GM23338 (cell line): ENCODE measurements around the gene KAZN. TPM values are rescaled to one million over a fixed set of nuclear protein-coding genes. Genes with fewer than 3 reads are reported as not detected.

ENCODE experiments used
- ATAC-seq: fragments of 200-7000 bp; cut with Tn5 transposase; 3 replicates; pipeline ENCODE4 v1.9.1; 2020
- DNase-seq: peaks from one replicate; pipeline ENCODE4 v3.0.0-alpha.2; 2015; ENCODE audit warnings: low spot score
- H2AFZ ChIP-seq: fragments of 200-600 bp; sonication (generic); 2 replicates; pipeline ENCODE4 v1.8.0; 2016; ENCODE audit warnings: antibody characterized with exemption, mild to moderate bottlenecking, moderate library complexity
- H3F3A ChIP-seq: fragments of 200-600 bp; sonication (generic); replicated peaks from 2 replicates; pipeline ENCODE4 v1.8.0; 2017; ENCODE audit warnings: antibody characterized with exemption, mixed run types, low read depth
- H3K27ac ChIP-seq: fragments of 200-600 bp; sonication (generic); 2 replicates; pipeline ENCODE4 v1.6.1; 2016; ENCODE audit warnings: low read depth
- H3K27me3 ChIP-seq: fragments of 200-600 bp; sonication (generic); 2 replicates; pipeline ENCODE4 v1.8.0; 2016; ENCODE audit warnings: mild to moderate bottlenecking, mixed run types, moderate library complexity; ENCODE audit not compliant: insufficient read depth
- H3K36me3 ChIP-seq: fragments of 200-600 bp; sonication (generic); 2 replicates; pipeline ENCODE4 v1.8.0; 2016; ENCODE audit warnings: mild to moderate bottlenecking; ENCODE audit not compliant: insufficient read depth
- H3K4me1 ChIP-seq: fragments of 200-600 bp; sonication (generic); 2 replicates; pipeline ENCODE4 v1.8.0; 2016; ENCODE audit warnings: mild to moderate bottlenecking, moderate library complexity; ENCODE audit not compliant: insufficient read depth
- H3K4me2 ChIP-seq: fragments of 200-600 bp; sonication (generic); 2 replicates; pipeline ENCODE4 v1.7.1; 2017; ENCODE audit warnings: mixed run types
- H3K4me3 ChIP-seq: fragments of 200-600 bp; sonication (generic); 2 replicates; pipeline ENCODE4 v1.6.1; 2016; ENCODE audit warnings: mixed run types
- H3K79me2 ChIP-seq: fragments of 200-600 bp; sonication (generic); replicated peaks from 2 replicates; pipeline ENCODE4 v1.8.0; 2017; ENCODE audit warnings: mild to moderate bottlenecking; ENCODE audit not compliant: insufficient read depth
- H3K9me2 ChIP-seq: fragments of 200-600 bp; sonication (generic); 2 replicates; pipeline ENCODE4 v1.8.0; 2017; ENCODE audit not compliant: insufficient read depth
- H4K20me1 ChIP-seq: fragments of 200-600 bp; sonication (generic); replicated peaks from 2 replicates; pipeline ENCODE4 v1.8.0; 2017; ENCODE audit warnings: mild to moderate bottlenecking; ENCODE audit not compliant: insufficient read depth
- H3K27ac Mint-ChIP-seq: 2 replicates; pipeline ENCODE4 v1.8.0; 2020; ENCODE audit warnings: inconsistent platforms, mild to moderate bottlenecking, moderate library complexity, mixed read lengths
- H3K27me3 Mint-ChIP-seq: 3 replicates; pipeline ENCODE4 v1.8.0; 2022; ENCODE audit warnings: low read depth, mild to moderate bottlenecking, moderate library complexity, mixed read lengths, inconsistent platforms; ENCODE audit not compliant: insufficient read depth, poor library complexity
- H3K36me3 Mint-ChIP-seq: 3 replicates; pipeline ENCODE4 v1.8.0; 2021; ENCODE audit warnings: low read depth, mild to moderate bottlenecking, inconsistent platforms, moderate library complexity, mixed read lengths
- H3K4me1 Mint-ChIP-seq: 3 replicates; pipeline ENCODE4 v1.8.0; 2020; ENCODE audit warnings: mild to moderate bottlenecking, inconsistent platforms, mixed read lengths
- H3K4me3 Mint-ChIP-seq: 3 replicates; pipeline ENCODE4 v1.8.0; 2021; ENCODE audit warnings: moderate library complexity, mild to moderate bottlenecking, inconsistent platforms, mixed read lengths
- H3K9me3 Mint-ChIP-seq: 3 replicates; pipeline ENCODE4 v1.8.0; 2020; ENCODE audit warnings: moderate library complexity, mild to moderate bottlenecking, inconsistent platforms, mixed read lengths
- CREB1 ChIP-seq: fragments of 250-450 bp; sonication (Bioruptor Pico); IDR thresholded peaks from 2 replicates; pipeline ENCODE4 v1.5.0; 2020; ENCODE audit warnings: low read depth, mild to moderate bottlenecking, moderate library complexity
- EZH2 ChIP-seq: fragments of 200-600 bp; sonication (generic); IDR thresholded peaks from one replicate; pipeline ENCODE4 v1.8.0; 2017; ENCODE audit warnings: antibody characterized with exemption, mild to moderate bottlenecking, low read depth; ENCODE audit not compliant: unreplicated experiment
- EZH2phosphoT487 ChIP-seq: fragments of 200-600 bp; sonication (generic); IDR thresholded peaks from one replicate; pipeline ENCODE4 v1.8.1; 2018; ENCODE audit warnings: antibody characterized with exemption; ENCODE audit not compliant: unreplicated experiment
- JUNB ChIP-seq: IDR thresholded peaks from one replicate; pipeline ENCODE4 v1.6.1; 2016; ENCODE audit warnings: antibody characterized with exemption; ENCODE audit not compliant: unreplicated experiment
- NANOG ChIP-seq: IDR thresholded peaks from 2 replicates; pipeline ENCODE4 v1.6.1; 2016; ENCODE audit warnings: antibody characterized with exemption, borderline replicate concordance
- POLR2AphosphoS5 ChIP-seq: IDR thresholded peaks from 2 replicates; pipeline ENCODE4 v1.6.1; 2016; ENCODE audit warnings: antibody characterized with exemption, low read depth
- STAT1 ChIP-seq: IDR thresholded peaks from one replicate; pipeline ENCODE4 v1.6.1; 2016; ENCODE audit warnings: antibody characterized with exemption; ENCODE audit not compliant: unreplicated experiment
- ZNF114 ChIP-seq: fragments of 250-450 bp; sonication (Bioruptor Pico); IDR thresholded peaks from 2 replicates; pipeline ENCODE4 v1.5.0; 2020; ENCODE audit warnings: mild to moderate bottlenecking, moderate library complexity
- ZNF331 ChIP-seq: fragments of 250-450 bp; sonication (Bioruptor Pico); IDR thresholded peaks from 2 replicates; pipeline ENCODE4 v1.5.0; 2020; ENCODE audit warnings: low read depth, mild to moderate bottlenecking, moderate library complexity
- polyA plus RNA-seq: library from polyadenylated mRNA; unstranded; fragments of >200 nt; fragmentation: Nextera tagmentation; extraction: Ambion mirVana; gene quantifications from 2 replicates; pipeline ENCODE4 v1.2.1, GENCODE V29; 2016
- total RNA-seq: library from RNA; depleted of rRNA; stranded (reverse); fragments of >200 nt; shearing (Covaris generic); gene quantifications from 2 replicates; pipeline ENCODE4 v1.2.3, GENCODE V29; 2014
- TF ChIP-seq, protein P1 (sequence below), 2 experiments: fragments of 200-600 bp in 1 of 2; sonication (generic) in 1 of 2; conservative IDR thresholded peaks; 2 replicates each; pipeline versions ENCODE4 v1.5.1 to v1.6.1; 2016 to 2017; ENCODE audit warnings: antibody characterized with exemption in 2 of 2, low read depth in 2 of 2, mild to moderate bottlenecking in 2 of 2, moderate library complexity in 1 of 2
- TF ChIP-seq, protein P2 (sequence below): IDR thresholded peaks from one replicate; pipeline ENCODE4 v1.6.1; 2018; ENCODE audit warnings: antibody characterized with exemption; ENCODE audit not compliant: unreplicated experiment
- TF ChIP-seq, protein P3 (sequence below): IDR thresholded peaks from 2 replicates; pipeline ENCODE4 v1.6.1; 2016; ENCODE audit warnings: antibody characterized with exemption

The KAZN gene
- total and polyA plus RNA-seq, 2 experiments from 2014 or later, result 9.9 to 15.0 TPM

DNA sequence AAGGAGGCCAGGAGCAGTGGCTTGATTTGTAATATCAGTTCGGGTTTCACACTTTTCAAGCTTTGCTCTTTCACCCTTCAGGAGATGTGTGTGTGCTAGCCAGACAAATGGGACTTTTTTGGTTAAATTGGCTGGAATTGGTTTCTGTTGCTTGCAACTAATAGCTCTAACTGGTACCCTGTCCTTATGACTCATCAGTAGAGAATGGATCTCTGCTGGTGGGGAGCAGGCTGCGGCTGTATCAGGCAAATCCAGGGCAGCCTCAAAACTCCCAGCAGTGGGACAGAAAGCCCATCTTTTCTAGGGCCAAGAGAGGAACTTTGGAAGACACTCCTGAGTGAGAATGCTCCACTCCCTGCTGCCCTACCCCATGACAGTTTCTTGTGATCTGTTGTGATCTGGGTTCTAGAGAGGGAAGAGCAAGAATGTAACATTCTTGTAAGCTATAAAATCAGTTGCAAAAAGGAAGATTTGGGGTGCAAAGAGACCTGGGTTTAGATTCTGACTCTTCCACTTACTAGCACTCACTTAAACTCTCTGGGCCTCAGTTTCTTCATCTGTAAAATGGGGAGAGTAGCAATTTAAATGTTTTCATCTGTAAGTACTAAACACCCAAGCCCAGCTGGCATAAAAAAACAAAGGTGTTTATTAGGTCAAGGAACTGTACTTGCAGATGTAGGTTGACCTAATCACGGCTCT, 298.0 kb downstream of the KAZN start (continued):
- TF ChIP-seq, protein P1, sequence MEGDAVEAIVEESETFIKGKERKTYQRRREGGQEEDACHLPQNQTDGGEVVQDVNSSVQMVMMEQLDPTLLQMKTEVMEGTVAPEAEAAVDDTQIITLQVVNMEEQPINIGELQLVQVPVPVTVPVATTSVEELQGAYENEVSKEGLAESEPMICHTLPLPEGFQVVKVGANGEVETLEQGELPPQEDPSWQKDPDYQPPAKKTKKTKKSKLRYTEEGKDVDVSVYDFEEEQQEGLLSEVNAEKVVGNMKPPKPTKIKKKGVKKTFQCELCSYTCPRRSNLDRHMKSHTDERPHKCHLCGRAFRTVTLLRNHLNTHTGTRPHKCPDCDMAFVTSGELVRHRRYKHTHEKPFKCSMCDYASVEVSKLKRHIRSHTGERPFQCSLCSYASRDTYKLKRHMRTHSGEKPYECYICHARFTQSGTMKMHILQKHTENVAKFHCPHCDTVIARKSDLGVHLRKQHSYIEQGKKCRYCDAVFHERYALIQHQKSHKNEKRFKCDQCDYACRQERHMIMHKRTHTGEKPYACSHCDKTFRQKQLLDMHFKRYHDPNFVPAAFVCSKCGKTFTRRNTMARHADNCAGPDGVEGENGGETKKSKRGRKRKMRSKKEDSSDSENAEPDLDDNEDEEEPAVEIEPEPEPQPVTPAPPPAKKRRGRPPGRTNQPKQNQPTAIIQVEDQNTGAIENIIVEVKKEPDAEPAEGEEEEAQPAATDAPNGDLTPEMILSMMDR (conservative IDR thresholded peaks at IDR 0.05; ENCODE audit: low read depth in 2 of 2), result no peak

DNA sequence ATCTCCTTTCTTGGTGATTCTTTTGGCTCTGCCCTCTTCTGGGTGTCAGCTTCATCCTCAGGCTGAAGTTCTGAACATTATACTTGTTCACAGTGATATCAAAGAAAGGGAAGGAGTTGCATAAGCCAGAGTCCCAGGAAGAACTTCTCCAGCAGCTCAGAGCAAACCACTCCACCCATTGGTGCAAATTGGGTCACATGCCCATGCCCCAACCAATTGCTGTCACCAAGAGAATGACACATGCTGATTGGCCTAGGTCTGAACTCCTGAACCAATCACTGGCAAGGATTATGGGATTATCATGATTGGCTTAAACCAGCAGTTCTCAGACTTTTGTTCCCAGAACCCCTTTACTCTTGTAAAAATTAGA, 298.6 kb downstream of the KAZN start:
- H4K20me1 ChIP-seq, result no peaks in the 10 kb centered on the region; the same call in 1 of the 2 replicates
- H3K9me2 ChIP-seq, result no peaks in the 10 kb centered on the region
- no peak for DNase-seq
- peaks cover 16% of the 10 kb centered on the region for H3K4me1 Mint-ChIP-seq
- H3F3A ChIP-seq, result no peaks in the 10 kb centered on the region
- ATAC-seq, result no peak
- no peak overlapping the region for H3K27ac Mint-ChIP-seq
- H3K9me3 Mint-ChIP-seq, result no peaks in the 10 kb centered on the region
- no peak overlapping the region for H3K27ac ChIP-seq
- H3K4me3 Mint-ChIP-seq, result no peak overlapping the region
- H2AFZ ChIP-seq, result no peak overlapping the region
- no peaks in the 10 kb centered on the region for H3K36me3 Mint-ChIP-seq
- no peaks in the 10 kb centered on the region for H3K36me3 ChIP-seq
- H3K4me3 ChIP-seq, result no peak overlapping the region
- TF ChIP-seq ZNF114, result no peak
- H3K4me2 ChIP-seq, result no peak overlapping the region
- H3K79me2 ChIP-seq, result no peaks in the 10 kb centered on the region
- H3K4me1 ChIP-seq, result peaks cover 8% of the 10 kb centered on the region; the same call in 1 of the 2 replicates
- H3K27me3 ChIP-seq, result no peaks in the 10 kb centered on the region
- H3K27me3 Mint-ChIP-seq, result peaks cover 11% of the 10 kb centered on the region

DNA sequence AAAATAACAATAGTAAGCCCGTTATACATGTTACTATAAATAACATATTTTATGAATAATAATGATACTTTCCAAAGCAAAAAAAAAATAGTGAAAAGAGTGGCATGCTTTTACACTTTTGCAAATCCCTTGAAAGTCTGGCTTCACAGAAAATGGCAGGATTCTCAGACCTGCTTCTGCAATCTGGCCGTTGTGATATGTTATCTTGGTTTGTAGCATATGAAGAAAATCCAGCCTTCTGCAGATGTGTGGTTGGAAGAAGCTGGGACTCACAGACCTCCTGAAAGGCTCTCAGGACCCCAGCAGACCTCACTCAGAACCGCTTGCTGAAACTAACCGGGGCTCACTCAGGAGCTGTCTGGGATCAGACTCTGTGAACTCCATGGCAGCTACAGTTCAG, 299.1 kb downstream of the KAZN start:
- no peaks in the 10 kb centered on the region; the same call in 1 of the 2 replicates for H4K20me1 ChIP-seq
- no peak overlapping the region for H3K4me2 ChIP-seq
- Mint-ChIP-seq H3K4me1 (peaks cover 16% of the 10 kb centered on the region), H3K4me3 (no peak overlapping the region), H3K9me3 (no peaks in the 10 kb centered on the region), H3K36me3 (no peaks in the 10 kb centered on the region), H3K27ac (no peak overlapping the region), H3K27me3 (peaks cover 11% of the 10 kb centered on the region)
- DNase-seq (no peak), ATAC-seq (no peak)
- H3F3A ChIP-seq, result no peaks in the 10 kb centered on the region
- H3K27me3 ChIP-seq, result no peaks in the 10 kb centered on the region
- no peak overlapping the region for H3K4me3 ChIP-seq
- peaks cover 8% of the 10 kb centered on the region; the same call in 1 of the 2 replicates for H3K4me1 ChIP-seq
- no peaks in the 10 kb centered on the region for H3K36me3 ChIP-seq
- H3K27ac ChIP-seq, result no peak overlapping the region
- H3K9me2 ChIP-seq, result no peaks in the 10 kb centered on the region
- H2AFZ ChIP-seq, result no peak overlapping the region
- H3K79me2 ChIP-seq, result no peaks in the 10 kb centered on the region
- TF ChIP-seq JUNB (no peak), ZNF114 (no peak), POLR2AphosphoS5 (no peak), EZH2 (no peak), EZH2phosphoT487 (no peak), CREB1 (no peak), ZNF331 (no peak), STAT1 (no peak), NANOG (no peak)
- TF ChIP-seq, protein P1 (conservative IDR thresholded peaks at IDR 0.05; ENCODE audit: low read depth in 2 of 2), result no peak
- TF ChIP-seq, protein P2, sequence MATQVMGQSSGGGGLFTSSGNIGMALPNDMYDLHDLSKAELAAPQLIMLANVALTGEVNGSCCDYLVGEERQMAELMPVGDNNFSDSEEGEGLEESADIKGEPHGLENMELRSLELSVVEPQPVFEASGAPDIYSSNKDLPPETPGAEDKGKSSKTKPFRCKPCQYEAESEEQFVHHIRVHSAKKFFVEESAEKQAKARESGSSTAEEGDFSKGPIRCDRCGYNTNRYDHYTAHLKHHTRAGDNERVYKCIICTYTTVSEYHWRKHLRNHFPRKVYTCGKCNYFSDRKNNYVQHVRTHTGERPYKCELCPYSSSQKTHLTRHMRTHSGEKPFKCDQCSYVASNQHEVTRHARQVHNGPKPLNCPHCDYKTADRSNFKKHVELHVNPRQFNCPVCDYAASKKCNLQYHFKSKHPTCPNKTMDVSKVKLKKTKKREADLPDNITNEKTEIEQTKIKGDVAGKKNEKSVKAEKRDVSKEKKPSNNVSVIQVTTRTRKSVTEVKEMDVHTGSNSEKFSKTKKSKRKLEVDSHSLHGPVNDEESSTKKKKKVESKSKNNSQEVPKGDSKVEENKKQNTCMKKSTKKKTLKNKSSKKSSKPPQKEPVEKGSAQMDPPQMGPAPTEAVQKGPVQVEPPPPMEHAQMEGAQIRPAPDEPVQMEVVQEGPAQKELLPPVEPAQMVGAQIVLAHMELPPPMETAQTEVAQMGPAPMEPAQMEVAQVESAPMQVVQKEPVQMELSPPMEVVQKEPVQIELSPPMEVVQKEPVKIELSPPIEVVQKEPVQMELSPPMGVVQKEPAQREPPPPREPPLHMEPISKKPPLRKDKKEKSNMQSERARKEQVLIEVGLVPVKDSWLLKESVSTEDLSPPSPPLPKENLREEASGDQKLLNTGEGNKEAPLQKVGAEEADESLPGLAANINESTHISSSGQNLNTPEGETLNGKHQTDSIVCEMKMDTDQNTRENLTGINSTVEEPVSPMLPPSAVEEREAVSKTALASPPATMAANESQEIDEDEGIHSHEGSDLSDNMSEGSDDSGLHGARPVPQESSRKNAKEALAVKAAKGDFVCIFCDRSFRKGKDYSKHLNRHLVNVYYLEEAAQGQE, result no peak
- TF ChIP-seq, protein P3, sequence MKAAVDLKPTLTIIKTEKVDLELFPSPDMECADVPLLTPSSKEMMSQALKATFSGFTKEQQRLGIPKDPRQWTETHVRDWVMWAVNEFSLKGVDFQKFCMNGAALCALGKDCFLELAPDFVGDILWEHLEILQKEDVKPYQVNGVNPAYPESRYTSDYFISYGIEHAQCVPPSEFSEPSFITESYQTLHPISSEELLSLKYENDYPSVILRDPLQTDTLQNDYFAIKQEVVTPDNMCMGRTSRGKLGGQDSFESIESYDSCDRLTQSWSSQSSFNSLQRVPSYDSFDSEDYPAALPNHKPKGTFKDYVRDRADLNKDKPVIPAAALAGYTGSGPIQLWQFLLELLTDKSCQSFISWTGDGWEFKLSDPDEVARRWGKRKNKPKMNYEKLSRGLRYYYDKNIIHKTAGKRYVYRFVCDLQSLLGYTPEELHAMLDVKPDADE, result no peak
